ENCODE data around the gene ARFIP2.

ARFIP2 gene

GRCh38 chr11:6427516-6427915 lies 53.6 kb downstream of the ARFIP2 start:
- no peak for TF ChIP-seq CTCF (IDR thresholded peaks at IDR 0.05; ENCODE audit: insufficient read depth, low read length, poor library complexity, severe bottlenecking)
- H3K36me3 ChIP-seq (ENCODE audit: control insufficient read depth, insufficient read depth, low read length): no peaks in the 10 kb centered on the region
- H3K27me3 ChIP-seq (replicated peaks; ENCODE audit: control insufficient read depth, insufficient read depth, low read length): no peaks in the 10 kb centered on the region; the same call in 1 of the 2 replicates
- no peak for DNase-seq (ENCODE audit: extremely low read depth, insufficient read length)
- H3K4me3 ChIP-seq (replicated peaks; ENCODE audit: low read depth, low read length): no peak overlapping the region
